HEK293 (cell line): ENCODE results near the gene SLC9A5.

Experiments used
- CTCF ChIP-seq: fragments of 450-650 bp; formaldehyde crosslinking; IDR thresholded peaks from 2 replicates; pipeline ENCODE4 v1.5.1; 2016; ENCODE audit warnings: missing biosample characterization, missing genetic modification characterization
- ZNF76 ChIP-seq: fragments of 450-650 bp; formaldehyde crosslinking; IDR thresholded peaks from 2 replicates; pipeline ENCODE4; 2016; ENCODE audit warnings: low read depth, missing biosample characterization, missing genetic modification characterization, borderline replicate concordance
- ZSCAN30 ChIP-seq: fragments of 450-650 bp; IDR thresholded peaks from 2 replicates; pipeline ENCODE4 v1.5.1; 2018; ENCODE audit warnings: missing biosample characterization, mild to moderate bottlenecking, missing genetic modification characterization, moderate library complexity

GRCh38 chr16:67255553-67256221, 6.9 kb downstream of the SLC9A5 start:
- TF ChIP-seq ZSCAN30 (tag by site-specific recombination) (no peak), ZNF76 (tag by site-specific recombination) (no peak), CTCF (tag by site-specific recombination) (no peak)
